MCF 10A (cell line): ENCODE data around the gene PLCB1. TPM values are rescaled to one million over a fixed set of nuclear protein-coding genes. Genes with fewer than 3 reads are reported as not detected.

Source experiments
- BruUV-seq: library from RNA; stranded (reverse); fragments of 400-500 nt; replicated peaks from 2 replicates; lab custom pipeline; 2021; lab: Mats Ljungman, UMichigan
- CTCF ChIA-PET: fragments of 300-600 bp; sonication (Branson Sonifier 250); formaldehyde crosslinking; extraction: SDS; loops from one replicate; lab custom pipeline; 2021; ENCODE audit warnings: antibody characterized with exemption, inconsistent platforms; lab: Yijun Ruan, JAX
- POLR2A ChIA-PET: fragments of 300-600, 350-650 bp; sonication (Branson Sonifier 250); formaldehyde crosslinking; extraction: SDS; loops from one replicate; lab custom pipeline; 2020; ENCODE audit warnings: antibody characterized with exemption, inconsistent platforms; lab: Yijun Ruan, JAX
- DNase-seq: peaks from one replicate; pipeline ENCODE4 v3.0.0-alpha.2; 2018; ENCODE audit not compliant: unreplicated experiment
- H3K27ac Mint-ChIP-seq: one replicate; pipeline ENCODE4 v1.8.0; 2022; ENCODE audit warnings: mild to moderate bottlenecking, low read depth, mixed read lengths; ENCODE audit not compliant: unreplicated experiment
- H3K27me3 Mint-ChIP-seq: one replicate; pipeline ENCODE4 v1.8.0; 2022; ENCODE audit warnings: mixed read lengths; ENCODE audit not compliant: insufficient read depth, unreplicated experiment
- H3K36me3 Mint-ChIP-seq: one replicate; pipeline ENCODE4 v1.8.0; 2022; ENCODE audit warnings: mild to moderate bottlenecking, moderate library complexity, mixed read lengths; ENCODE audit not compliant: insufficient read depth, unreplicated experiment
- H3K4me1 Mint-ChIP-seq: one replicate; pipeline ENCODE4 v1.8.0; 2022; ENCODE audit warnings: mixed read lengths; ENCODE audit not compliant: insufficient read depth, unreplicated experiment
- H3K4me3 Mint-ChIP-seq: one replicate; pipeline ENCODE4 v1.8.0; 2022; ENCODE audit warnings: mild to moderate bottlenecking, moderate library complexity, mixed read lengths; ENCODE audit not compliant: unreplicated experiment
- H3K9me3 Mint-ChIP-seq: one replicate; pipeline ENCODE4 v1.8.0; 2022; ENCODE audit warnings: mixed read lengths; ENCODE audit not compliant: unreplicated experiment
- intact Hi-C: fragments of 100-400 bp; cut with micrococcal nuclease; formaldehyde crosslinking; loops from 2 replicates; pipeline ENCODE4 v1.14.1; 2022
- total RNA-seq: library from RNA; stranded (reverse); gene quantifications from 2 replicates; pipeline ENCODE4 v1.2.3, GENCODE V29; 2022
- TF ChIP-seq, protein P1 (sequence below): fragments of 200-600 bp; IDR thresholded peaks from one replicate; pipeline ENCODE4 v1.8.0; 2022; ENCODE audit warnings: antibody characterized with exemption, mild to moderate bottlenecking; ENCODE audit not compliant: unreplicated experiment

PLCB1 gene
- total RNA-seq, 1 experiment from 2014 or later, result 5.9 TPM

DNA sequence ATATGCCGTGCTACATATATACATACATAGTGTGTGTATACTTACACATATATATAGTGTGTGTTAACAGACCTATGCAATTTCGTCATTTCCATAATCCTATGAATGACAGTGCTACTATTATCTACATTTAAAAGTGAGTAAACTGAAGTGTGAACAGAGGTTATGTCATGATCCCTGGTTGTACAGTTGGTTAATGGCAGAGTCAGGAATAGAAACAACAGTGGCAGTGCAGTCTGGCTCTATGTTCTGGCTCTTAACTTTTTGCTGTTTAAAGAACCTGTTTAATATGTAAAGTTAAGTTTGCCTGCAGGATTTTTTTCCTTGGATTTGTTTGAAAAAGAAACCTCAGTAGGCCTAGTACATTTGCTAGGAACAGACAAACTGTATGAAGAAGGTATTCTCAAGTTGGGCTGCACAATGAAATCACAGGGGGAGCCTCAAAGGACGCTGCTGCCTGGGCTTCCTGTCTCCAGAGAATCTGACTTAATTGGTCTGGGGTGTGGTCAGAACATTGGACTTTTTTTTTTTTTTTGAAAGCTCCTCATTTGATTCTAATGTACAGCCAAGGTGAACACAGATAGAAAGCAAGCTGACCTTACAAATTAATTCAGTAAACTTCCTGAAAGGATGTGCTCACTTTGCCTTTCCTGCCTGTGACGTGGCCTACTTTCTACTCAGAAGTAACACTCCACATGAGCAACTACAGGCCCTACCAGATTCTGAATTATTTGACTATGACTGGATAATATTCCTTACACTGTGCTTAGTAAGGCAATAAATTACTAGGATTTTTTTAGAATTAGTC is 29.4 kb downstream of the PLCB1 start:
- no peaks in the 10 kb centered on the region for H3K27me3 Mint-ChIP-seq
- CTCF ChIA-PET, result interaction anchor here (0.5 to 0.7 kb wide), 3 partner anchors 227 to 1058 kb away, joined by 3 to 5 read pairs (median 4); no protein-coding TSS in a partner anchor
- TF ChIP-seq, protein P1, sequence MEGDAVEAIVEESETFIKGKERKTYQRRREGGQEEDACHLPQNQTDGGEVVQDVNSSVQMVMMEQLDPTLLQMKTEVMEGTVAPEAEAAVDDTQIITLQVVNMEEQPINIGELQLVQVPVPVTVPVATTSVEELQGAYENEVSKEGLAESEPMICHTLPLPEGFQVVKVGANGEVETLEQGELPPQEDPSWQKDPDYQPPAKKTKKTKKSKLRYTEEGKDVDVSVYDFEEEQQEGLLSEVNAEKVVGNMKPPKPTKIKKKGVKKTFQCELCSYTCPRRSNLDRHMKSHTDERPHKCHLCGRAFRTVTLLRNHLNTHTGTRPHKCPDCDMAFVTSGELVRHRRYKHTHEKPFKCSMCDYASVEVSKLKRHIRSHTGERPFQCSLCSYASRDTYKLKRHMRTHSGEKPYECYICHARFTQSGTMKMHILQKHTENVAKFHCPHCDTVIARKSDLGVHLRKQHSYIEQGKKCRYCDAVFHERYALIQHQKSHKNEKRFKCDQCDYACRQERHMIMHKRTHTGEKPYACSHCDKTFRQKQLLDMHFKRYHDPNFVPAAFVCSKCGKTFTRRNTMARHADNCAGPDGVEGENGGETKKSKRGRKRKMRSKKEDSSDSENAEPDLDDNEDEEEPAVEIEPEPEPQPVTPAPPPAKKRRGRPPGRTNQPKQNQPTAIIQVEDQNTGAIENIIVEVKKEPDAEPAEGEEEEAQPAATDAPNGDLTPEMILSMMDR, result no peak
- H3K4me3 Mint-ChIP-seq, result no peak overlapping the region
- H3K36me3 Mint-ChIP-seq, result peaks cover 4% of the 10 kb centered on the region
- H3K27ac Mint-ChIP-seq, result no peak overlapping the region
- POLR2A ChIA-PET, result interaction anchor here (0.7 kb wide), 1 partner anchor 10 kb away, joined by 3 read pairs; no protein-coding TSS in a partner anchor
- peaks cover 7% of the 10 kb centered on the region for H3K4me1 Mint-ChIP-seq
- no TSS peak for BruUV-seq
- H3K9me3 Mint-ChIP-seq, result no peaks in the 10 kb centered on the region
- DNase-seq, result no peak
- intact Hi-C loops, result no loop called here

DNA sequence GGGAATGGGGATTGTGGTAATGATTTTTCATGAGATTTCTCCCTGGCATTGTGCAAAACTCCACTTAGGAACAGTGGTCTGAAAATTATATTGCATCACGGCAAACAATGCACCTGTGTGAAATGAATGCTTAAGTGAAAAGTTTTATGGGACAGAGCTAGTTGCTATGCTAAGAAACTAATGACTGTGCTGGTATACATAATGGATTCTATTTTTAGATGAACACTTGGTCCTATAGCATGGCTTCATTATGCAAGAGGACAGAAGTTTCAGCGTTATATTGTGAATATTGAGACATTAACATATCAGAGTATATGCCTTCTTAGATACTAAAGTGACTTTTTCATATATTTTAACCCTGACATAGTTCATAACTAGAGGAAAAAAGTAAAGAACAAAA is 30.5 kb downstream of the PLCB1 start:
- intact Hi-C loops, result no loop called here
- POLR2A ChIA-PET, result interaction anchor here (0.7 kb wide), 1 partner anchor 11 kb away, joined by 3 read pairs; no protein-coding TSS in a partner anchor
- Mint-ChIP-seq H3K4me1 (no peaks in the 10 kb centered on the region), H3K27ac (no peak overlapping the region), H3K27me3 (no peaks in the 10 kb centered on the region), H3K9me3 (no peaks in the 10 kb centered on the region), H3K4me3 (no peak overlapping the region), H3K36me3 (peaks cover 4% of the 10 kb centered on the region)
- DNase-seq, result no peak
- TF ChIP-seq, protein P1, result no peak
- CTCF ChIA-PET, result interaction anchor here (0.6 to 0.7 kb wide), 2 partner anchors 57 to 1059 kb away, joined by 3 to 4 read pairs; no protein-coding TSS in a partner anchor
- no TSS peak for BruUV-seq

DNA sequence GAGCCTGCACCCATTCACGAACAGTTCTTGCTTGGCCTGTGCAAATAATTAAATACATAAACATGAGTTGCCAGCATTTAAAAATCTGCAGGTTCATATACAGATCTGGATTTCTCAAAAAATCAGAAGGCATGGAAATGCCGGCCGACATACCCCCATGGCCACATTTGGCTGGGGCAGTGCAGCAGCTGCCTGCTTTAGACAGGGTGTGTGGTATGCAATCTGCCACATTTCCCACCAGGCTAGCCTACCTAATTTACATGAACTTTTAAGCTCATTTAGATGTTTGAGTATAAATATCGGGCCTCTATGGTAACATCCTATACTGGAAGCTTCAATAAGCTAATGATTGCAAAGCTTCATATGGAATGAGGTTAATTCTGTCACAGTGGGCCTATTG is 31.5 kb downstream of the PLCB1 start:
- no peaks in the 10 kb centered on the region for H3K4me1 Mint-ChIP-seq
- ChIA-PET POLR2A (no interaction called here), CTCF (interaction anchor here (1.3 kb wide), 2 partner anchors 9 to 557 kb away, joined by 3 to 4 read pairs; no protein-coding TSS in a partner anchor)
- H3K36me3 Mint-ChIP-seq, result no peaks in the 10 kb centered on the region
- H3K27me3 Mint-ChIP-seq, result no peaks in the 10 kb centered on the region
- BruUV-seq, result no TSS peak
- no peaks in the 10 kb centered on the region for H3K9me3 Mint-ChIP-seq
- DNase-seq, result no peak
- H3K4me3 Mint-ChIP-seq, result no peak overlapping the region
- H3K27ac Mint-ChIP-seq, result no peak overlapping the region
- TF ChIP-seq, protein P1, result no peak
- intact Hi-C loops, result no loop called here

DNA sequence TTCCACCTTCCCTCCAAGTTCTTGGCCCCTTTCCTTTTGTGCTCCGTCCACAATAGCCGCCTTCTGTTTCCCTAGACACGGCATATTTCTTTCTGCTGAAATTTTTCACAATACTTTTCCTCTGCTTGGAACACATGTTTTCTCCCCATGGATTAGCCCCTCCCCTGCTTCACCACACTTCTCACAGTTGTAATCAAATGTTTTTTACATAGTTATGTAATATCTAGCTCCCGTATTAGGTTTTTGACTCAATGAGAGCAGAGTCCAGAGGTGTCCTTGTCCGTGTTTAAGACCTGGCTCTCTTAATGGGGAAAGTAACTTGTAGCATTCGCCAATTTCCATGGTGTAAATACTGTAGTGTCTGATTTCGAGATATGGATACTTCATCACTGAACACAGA is 34.7 kb downstream of the PLCB1 start:
- TF ChIP-seq, protein P1, result no peak
- Mint-ChIP-seq H3K27me3 (no peaks in the 10 kb centered on the region), H3K27ac (no peak overlapping the region), H3K9me3 (no peaks in the 10 kb centered on the region), H3K4me3 (no peak overlapping the region), H3K36me3 (no peaks in the 10 kb centered on the region), H3K4me1 (no peaks in the 10 kb centered on the region)
- BruUV-seq, result no TSS peak
- intact Hi-C loops, result no loop called here
- POLR2A ChIA-PET, result no interaction called here
- CTCF ChIA-PET, result no interaction called here
- no peak for DNase-seq
